NCI-H526 (cell line): ENCODE measurements around the gene WNT1.
A peak's percentile ranks its signal among the peaks of the same experiment; 100 is the strongest.

Experiments
- DNase-seq, 2 experiments: peaks; one replicate each; lab custom pipeline; 2025; lab: John Stamatoyannopoulos, UW

The WNT1 gene

GRCh38 chr12:49000346-49000745 lies 22.2 kb downstream of the WNT1 start:
- DNase-seq: no peak

- no peak for DNase-seq
These were observed 30.8 kb downstream of the WNT1 start for GRCh38 chr12:49008943-49009342.

DNA sequence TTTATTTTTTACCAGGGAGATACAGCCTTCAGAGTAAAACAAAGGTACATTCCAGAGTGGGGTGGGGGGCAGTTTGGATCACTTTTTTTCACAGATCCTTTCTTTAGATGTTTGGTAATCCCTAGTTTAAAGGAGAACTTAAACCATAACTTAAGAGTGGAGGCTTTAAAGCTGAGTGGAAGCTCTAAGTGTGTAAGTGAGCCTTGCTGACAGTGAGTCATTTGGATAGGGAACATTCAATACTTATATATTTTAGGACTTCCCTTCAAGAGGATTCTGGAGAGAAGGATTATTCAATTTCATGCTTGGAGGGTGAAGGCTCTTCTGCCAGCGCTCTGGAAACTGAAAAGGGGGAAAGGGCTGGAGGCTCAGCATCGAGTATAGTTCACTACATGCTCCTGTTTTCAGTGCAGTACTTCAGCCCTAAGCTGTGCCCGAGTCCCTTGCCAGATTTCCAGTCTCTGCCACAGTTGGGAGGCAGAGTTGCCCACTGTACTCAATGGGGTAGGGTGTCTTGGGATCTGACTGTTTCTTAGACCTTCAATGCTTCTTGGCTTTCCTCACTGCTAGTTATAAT lies 32.1 kb downstream of the WNT1 start:
- no peak for DNase-seq

GRCh38 chr12:49012739-49013138 lies 34.6 kb downstream of the WNT1 start:
- no peak for DNase-seq

DNA sequence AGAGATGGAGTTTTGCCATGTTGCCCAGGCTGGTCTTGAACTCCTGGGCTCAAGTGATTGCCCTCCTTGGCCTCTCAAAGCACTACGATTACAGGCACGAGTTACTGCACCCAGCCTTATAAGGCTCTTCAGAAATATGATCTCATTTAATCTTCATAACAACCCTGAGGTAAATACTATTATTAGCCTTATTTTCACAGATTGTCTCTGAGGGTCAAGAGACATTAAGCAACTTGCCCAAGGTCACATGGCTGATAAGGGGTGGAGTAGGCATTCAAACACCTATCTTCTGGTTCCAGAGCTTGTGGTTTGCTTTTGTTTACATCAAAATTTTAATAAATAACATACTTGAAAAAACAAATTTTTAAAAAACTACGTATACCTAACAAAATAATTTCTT lies 35.3 kb downstream of the WNT1 start:
- DNase-seq: no peak

GRCh38 chr12:49014547-49014946 lies 36.4 kb downstream of the WNT1 start:
- no peak for DNase-seq

GRCh38 chr12:49015196-49015595 lies 37.1 kb downstream of the WNT1 start:
- DNase-seq: no peak

- DNase-seq: no peak
These were observed 39.8 kb downstream of the WNT1 start for GRCh38 chr12:49017891-49018260.

- peak; percentile 86 to 97 for DNase-seq
These were observed 40.4 kb downstream of the WNT1 start, which contains the start of gene PRKAG1 for GRCh38 chr12:49018261-49019119. TSS of gene PRKAG1 (minus strand) at chr12:49018776. CDS start at chr12:49018740, 36 bp downstream.

DNA sequence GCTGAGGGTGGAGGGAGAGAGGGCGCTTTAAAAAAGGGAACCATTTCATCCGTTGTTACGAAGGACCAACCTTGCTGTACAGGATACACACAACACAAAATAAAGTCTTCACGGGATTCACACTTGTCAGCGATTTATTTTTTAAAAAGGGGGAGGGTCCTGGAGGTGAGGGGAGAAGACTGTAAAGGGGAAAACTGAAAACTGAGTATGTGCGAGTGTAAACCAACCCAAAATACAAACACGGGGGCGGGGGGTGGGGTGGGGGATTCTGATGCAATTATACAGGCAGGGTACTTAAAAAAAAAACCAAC lies 41.0 kb downstream of the WNT1 start:
- no peak for DNase-seq

DNA sequence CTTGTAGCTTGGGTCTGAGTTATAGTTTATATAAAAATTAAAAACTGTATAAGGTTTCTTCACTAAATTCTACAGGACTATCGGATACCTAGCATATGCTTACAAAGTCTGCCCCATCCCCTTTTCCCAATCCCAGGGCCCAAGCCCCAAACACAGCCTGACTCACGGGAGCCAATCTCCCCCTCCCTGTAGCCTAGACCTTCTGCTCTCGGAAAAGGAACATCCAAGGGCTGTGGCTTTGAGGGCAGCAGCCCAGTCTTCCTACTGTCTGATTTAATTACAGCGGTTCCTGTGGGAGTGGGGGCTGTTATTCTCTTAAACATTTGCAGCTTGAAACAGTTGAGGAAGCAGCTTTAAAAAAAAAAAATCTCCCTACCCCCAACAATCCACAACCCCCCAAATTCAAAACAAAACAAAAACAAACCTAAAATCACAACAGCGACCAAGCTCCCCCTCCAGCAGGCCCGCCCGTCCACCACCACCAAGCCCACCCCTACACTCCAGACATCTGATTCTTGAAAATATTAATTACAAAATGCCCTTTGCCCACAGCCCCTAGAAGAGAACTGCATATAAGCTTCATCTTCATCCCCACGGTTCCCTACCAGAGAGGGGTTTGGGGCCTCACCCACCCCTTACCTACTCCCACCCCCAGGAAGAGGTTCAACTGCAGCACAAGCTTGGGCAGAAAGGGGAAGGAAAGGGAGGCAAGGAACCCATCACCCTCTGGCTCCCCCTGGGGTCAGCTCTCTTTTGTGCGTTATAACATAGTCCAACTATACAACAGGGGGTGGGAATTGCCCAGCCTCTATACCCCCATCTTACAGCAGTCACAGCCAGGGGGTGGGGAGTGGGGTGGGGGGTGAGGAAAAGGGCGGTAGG lies 41.6 kb downstream of the WNT1 start:
- peak in 1 of 2 experiments; percentile 50 for DNase-seq

DNA sequence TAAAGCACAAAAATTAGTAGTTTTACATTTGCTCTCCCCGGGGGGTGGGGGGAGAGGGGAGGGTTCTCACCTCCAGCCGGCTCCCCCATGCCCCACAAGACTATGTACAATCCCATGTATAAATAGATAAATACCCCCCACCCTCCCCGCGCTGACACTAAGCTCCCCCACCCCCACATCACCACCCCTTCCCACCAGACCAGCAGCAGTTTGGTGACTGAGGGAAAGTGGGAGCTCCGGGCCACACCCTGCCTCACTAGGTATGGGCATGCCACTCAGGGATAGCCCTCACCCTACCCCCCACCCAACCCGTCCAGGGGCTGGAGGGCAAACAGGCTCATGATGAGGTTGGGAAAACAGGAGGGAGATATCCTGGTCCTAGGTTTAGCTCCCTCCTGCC lies 42.3 kb downstream of the WNT1 start:
- no peak for DNase-seq

- DNase-seq: no peak
These were observed 43.3 kb downstream of the WNT1 start for GRCh38 chr12:49021292-49021915.

DNA sequence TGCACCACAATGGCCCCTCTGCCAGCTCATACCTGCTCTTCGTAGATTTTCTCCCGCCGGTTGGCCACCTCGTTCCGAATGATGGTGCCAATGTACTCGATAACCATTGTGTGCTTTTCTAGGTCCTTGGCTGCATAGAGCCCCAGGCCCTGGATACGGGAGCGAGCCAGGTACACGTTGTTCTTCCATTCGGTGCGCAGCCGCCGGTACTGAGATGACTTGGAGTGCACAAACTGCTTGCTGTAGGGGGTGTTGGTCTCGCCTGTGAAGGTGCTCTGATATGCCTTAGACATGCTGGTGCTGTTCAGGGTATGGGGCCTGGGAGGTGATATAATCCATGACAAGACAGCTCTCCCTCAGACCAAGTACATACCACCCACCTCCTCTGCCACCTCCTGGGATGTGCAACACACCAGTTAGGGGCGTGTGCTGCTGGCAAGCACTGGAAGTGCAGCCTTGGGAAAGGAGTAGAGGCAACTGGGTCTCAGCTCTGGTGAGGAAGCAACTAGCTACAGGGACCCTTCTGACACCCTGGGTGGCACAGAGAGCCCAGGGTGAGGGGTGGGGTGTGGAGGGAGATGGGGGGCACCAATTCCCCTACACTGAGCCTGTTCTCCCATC lies 44.5 kb downstream of the WNT1 start:
- DNase-seq: no peak

DNA sequence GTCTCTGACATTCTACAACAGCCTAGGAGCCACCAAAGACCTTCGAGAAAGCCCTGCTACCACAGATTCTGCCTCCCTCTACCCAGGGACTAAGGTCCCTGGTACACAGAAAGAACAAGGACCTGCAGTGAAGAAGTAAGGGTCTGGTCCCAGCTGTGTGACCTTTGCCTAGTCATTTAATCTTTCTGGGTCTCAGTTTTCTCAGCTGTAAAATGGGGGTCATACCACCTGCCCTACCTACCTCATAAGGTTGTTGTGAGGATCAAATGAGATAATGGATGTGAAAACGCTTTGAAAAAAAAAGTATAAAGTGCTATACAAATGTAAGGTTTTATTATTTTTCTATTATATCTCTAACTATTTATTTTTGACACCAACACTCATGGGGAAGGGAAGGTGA lies 45.7 kb downstream of the WNT1 start:
- DNase-seq: no peak

- no peak for DNase-seq
These were observed 46.4 kb downstream of the WNT1 start for GRCh38 chr12:49024543-49024942.

GRCh38 chr12:49025463-49025862 lies 47.3 kb downstream of the WNT1 start:
- DNase-seq: no peak

GRCh38 chr12:49026101-49026500 lies 48.0 kb downstream of the WNT1 start:
- DNase-seq: no peak

- DNase-seq: no peak
These were observed 48.8 kb downstream of the WNT1 start for GRCh38 chr12:49026678-49027480.

DNA sequence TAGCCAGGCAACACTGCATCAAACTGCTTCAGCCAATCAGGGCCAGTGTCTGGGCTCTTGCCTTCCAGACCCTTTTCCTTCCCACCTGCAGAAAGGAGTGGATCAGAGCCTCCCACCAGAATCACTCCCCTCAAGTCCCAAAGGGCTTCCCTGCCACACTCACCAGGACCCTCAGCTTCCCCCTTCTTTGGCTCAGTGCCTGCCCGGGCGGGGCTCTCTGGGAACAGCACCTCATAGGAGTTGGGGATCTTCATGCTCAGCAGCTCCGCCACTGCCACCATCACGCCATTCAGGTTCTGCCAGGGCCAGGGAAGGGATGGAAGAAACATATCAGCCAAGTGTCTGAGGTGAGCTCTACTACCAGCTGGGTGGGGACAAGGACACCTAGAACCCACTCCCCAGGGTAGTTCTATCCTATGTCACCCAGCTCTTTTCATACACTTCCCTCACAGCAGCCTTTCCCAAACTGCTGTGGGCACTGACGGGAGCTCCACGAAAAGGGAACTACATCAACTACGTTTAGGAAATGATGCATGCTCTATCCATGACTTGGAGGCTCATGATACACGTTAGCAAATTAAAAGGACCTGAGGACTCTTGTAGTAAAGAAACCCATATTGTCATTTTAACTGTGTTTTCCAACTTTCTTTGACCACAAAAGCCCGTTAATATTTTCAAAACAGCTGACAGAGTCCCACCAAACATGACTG lies 49.9 kb downstream of the WNT1 start:
- DNase-seq: no peak
